SJSA1 (cell line): Measurements from ENCODE around the gene TUBB1. TPM values are rescaled to one million over a fixed set of nuclear protein-coding genes. Genes with fewer than 3 reads are reported as not detected.

Source experiments
- DNase-seq, 2 experiments: peaks; one replicate each; pipeline ENCODE4 v3.0.0-alpha.2; 2015 to 2020; ENCODE audit warnings: low spot score in 2 of 2, low read depth in 1 of 2
- H3K27ac ChIP-seq: fragments of 250-450 bp; sonication (Bioruptor Pico); 2 replicates; pipeline ENCODE4 v1.5.1; 2020; ENCODE audit warnings: mild to moderate bottlenecking, moderate library complexity
- H3K27me3 ChIP-seq: fragments of 250-450 bp; sonication (Bioruptor Pico); replicated peaks from 2 replicates; pipeline ENCODE4 v1.5.1; 2020; ENCODE audit warnings: mild to moderate bottlenecking, moderate library complexity
- H3K36me3 ChIP-seq: fragments of 250-450 bp; sonication (Bioruptor Pico); 2 replicates; pipeline ENCODE4 v1.5.1; 2020; ENCODE audit warnings: mild to moderate bottlenecking
- H3K4me1 ChIP-seq: fragments of 250-450 bp; sonication (Bioruptor Pico); replicated peaks from 2 replicates; pipeline ENCODE4 v1.6.1; 2021; ENCODE audit warnings: mild to moderate bottlenecking
- H3K4me3 ChIP-seq: fragments of 250-450 bp; sonication (Bioruptor Pico); 2 replicates; pipeline ENCODE4 v1.5.1; 2020; ENCODE audit warnings: mild to moderate bottlenecking
- H3K9me3 ChIP-seq: fragments of 250-450 bp; sonication (Bioruptor Pico); replicated peaks from 2 replicates; pipeline ENCODE4 v1.5.1; 2020; ENCODE audit warnings: mild to moderate bottlenecking
- total RNA-seq: library from RNA; depleted of rRNA; stranded (reverse); fragments of >200 nt; shearing (Covaris generic); gene quantifications from 2 replicates; pipeline ENCODE4 v1.2.3, GENCODE V29; 2014

TUBB1 gene
- total RNA-seq, 1 experiment from 2014 or later, result 0.05 TPM

- Histone ChIP-seq H3K27ac (no peak overlapping the region), H3K27me3 (no peaks in the 10 kb centered on the region), H3K9me3 (no peaks in the 10 kb centered on the region), H3K4me3 (no peak overlapping the region), H3K4me1 (no peaks in the 10 kb centered on the region), H3K36me3 (peaks cover 91% of the 10 kb centered on the region)
- DNase-seq, result no peak
Observed at GRCh38 chr20:58995461-58996225, 23.6 kb upstream of the TUBB1 start.

GRCh38 chr20:58996226-58996611, 23.0 kb upstream of the TUBB1 start:
- Histone ChIP-seq H3K4me3 (no peak overlapping the region), H3K36me3 (peaks cover 91% of the 10 kb centered on the region), H3K4me1 (no peaks in the 10 kb centered on the region), H3K27ac (no peak overlapping the region), H3K9me3 (no peaks in the 10 kb centered on the region), H3K27me3 (no peaks in the 10 kb centered on the region)
- no peak for DNase-seq

GRCh38 chr20:58997141-58997770, 22.0 kb upstream of the TUBB1 start:
- Histone ChIP-seq H3K9me3 (no peaks in the 10 kb centered on the region), H3K36me3 (peaks cover 91% of the 10 kb centered on the region), H3K27me3 (no peaks in the 10 kb centered on the region), H3K4me1 (no peaks in the 10 kb centered on the region), H3K4me3 (no peak overlapping the region), H3K27ac (no peak overlapping the region)
- no peak for DNase-seq

- no peaks in the 10 kb centered on the region for H3K4me1 ChIP-seq
- H3K36me3 ChIP-seq, result peaks cover 90% of the 10 kb centered on the region
- H3K27me3 ChIP-seq, result no peaks in the 10 kb centered on the region
- H3K27ac ChIP-seq, result no peak overlapping the region
- H3K9me3 ChIP-seq, result no peaks in the 10 kb centered on the region
- no peak for DNase-seq
- H3K4me3 ChIP-seq, result no peak overlapping the region
Observed at GRCh38 chr20:58998656-58999055, 20.6 kb upstream of the TUBB1 start.

GRCh38 chr20:59000326-59000725, 18.9 kb upstream of the TUBB1 start:
- H3K36me3 ChIP-seq, result peaks cover 92% of the 10 kb centered on the region
- H3K27ac ChIP-seq, result no peak overlapping the region
- H3K4me1 ChIP-seq, result peaks cover 3% of the 10 kb centered on the region
- H3K27me3 ChIP-seq, result no peaks in the 10 kb centered on the region
- no peaks in the 10 kb centered on the region for H3K9me3 ChIP-seq
- DNase-seq, result no peak
- H3K4me3 ChIP-seq, result no peak overlapping the region

- H3K27me3 ChIP-seq, result no peaks in the 10 kb centered on the region
- peaks cover 10% of the 10 kb centered on the region for H3K4me1 ChIP-seq
- peaks cover 92% of the 10 kb centered on the region for H3K36me3 ChIP-seq
- DNase-seq, result no peak
- no peak overlapping the region for H3K27ac ChIP-seq
- H3K9me3 ChIP-seq, result no peaks in the 10 kb centered on the region
- no peak overlapping the region for H3K4me3 ChIP-seq
Observed at GRCh38 chr20:59001068-59001448, 18.2 kb upstream of the TUBB1 start.

GRCh38 chr20:59001449-59002171, 17.6 kb upstream of the TUBB1 start:
- Histone ChIP-seq H3K27ac (no peak overlapping the region), H3K36me3 (peaks cover 91% of the 10 kb centered on the region)

GRCh38 chr20:59002388-59002787, 16.8 kb upstream of the TUBB1 start:
- Histone ChIP-seq H3K4me3 (no peak overlapping the region), H3K36me3 (peaks cover 91% of the 10 kb centered on the region), H3K4me1 (peaks cover 24% of the 10 kb centered on the region), H3K27ac (no peak overlapping the region), H3K27me3 (no peaks in the 10 kb centered on the region), H3K9me3 (no peaks in the 10 kb centered on the region)
- DNase-seq, result no peak

More at GRCh38 chr20:59001449-59002171, 17.6 kb upstream of the TUBB1 start:
- no peak for DNase-seq
- Histone ChIP-seq H3K4me3 (no peak overlapping the region), H3K27me3 (no peaks in the 10 kb centered on the region), H3K9me3 (no peaks in the 10 kb centered on the region), H3K4me1 (peaks cover 16% of the 10 kb centered on the region)

- Histone ChIP-seq H3K36me3 (peaks cover 85% of the 10 kb centered on the region), H3K27me3 (no peaks in the 10 kb centered on the region), H3K4me3 (no peak overlapping the region), H3K9me3 (no peaks in the 10 kb centered on the region), H3K4me1 (peaks cover 27% of the 10 kb centered on the region), H3K27ac (no peak overlapping the region)
- no peak for DNase-seq
Observed at GRCh38 chr20:59002874-59003399, 16.3 kb upstream of the TUBB1 start.

- peaks cover 79% of the 10 kb centered on the region for H3K36me3 ChIP-seq
- H3K9me3 ChIP-seq, result no peaks in the 10 kb centered on the region
- H3K4me1 ChIP-seq, result peaks cover 27% of the 10 kb centered on the region
- no peak for DNase-seq
- H3K27me3 ChIP-seq, result no peaks in the 10 kb centered on the region
- no peak overlapping the region for H3K27ac ChIP-seq
- H3K4me3 ChIP-seq, result no peak overlapping the region
Observed at GRCh38 chr20:59003836-59004492, 15.3 kb upstream of the TUBB1 start.

GRCh38 chr20:59004493-59004762, 14.8 kb upstream of the TUBB1 start:
- H3K4me3 ChIP-seq, result no peak overlapping the region
- peaks cover 75% of the 10 kb centered on the region for H3K36me3 ChIP-seq
- DNase-seq, result no peak
- H3K4me1 ChIP-seq, result peaks cover 27% of the 10 kb centered on the region
- H3K27ac ChIP-seq, result no peak overlapping the region
- no peaks in the 10 kb centered on the region for H3K9me3 ChIP-seq
- H3K27me3 ChIP-seq, result no peaks in the 10 kb centered on the region

GRCh38 chr20:59004763-59005522, 14.3 kb upstream of the TUBB1 start:
- Histone ChIP-seq H3K36me3 (peaks cover 72% of the 10 kb centered on the region), H3K4me1 (peaks cover 27% of the 10 kb centered on the region), H3K27ac (no peak overlapping the region), H3K4me3 (peak overlapping the region; percentile 78; the same call in 1 of the 2 replicates), H3K27me3 (no peaks in the 10 kb centered on the region), H3K9me3 (no peaks in the 10 kb centered on the region)
- DNase-seq, result no peak

GRCh38 chr20:59005523-59006166, 13.6 kb upstream of the TUBB1 start:
- Histone ChIP-seq H3K27ac (peak overlapping the region; percentile 3; the same call in 1 of the 2 replicates), H3K4me3 (peak overlapping the region; percentile 78), H3K9me3 (no peaks in the 10 kb centered on the region), H3K36me3 (peaks cover 65% of the 10 kb centered on the region), H3K27me3 (no peaks in the 10 kb centered on the region), H3K4me1 (peaks cover 34% of the 10 kb centered on the region)
- no peak for DNase-seq
